Dedifferentiated amniotic fluid mesenchymal stem cell (primary cell): ENCODE data around the gene RFXAP.

Experiments
- DNase-seq: peaks from one replicate; pipeline ENCODE4 v3.0.0-alpha.2; 2016; ENCODE audit errors: extremely low spot score

RFXAP gene

DNA sequence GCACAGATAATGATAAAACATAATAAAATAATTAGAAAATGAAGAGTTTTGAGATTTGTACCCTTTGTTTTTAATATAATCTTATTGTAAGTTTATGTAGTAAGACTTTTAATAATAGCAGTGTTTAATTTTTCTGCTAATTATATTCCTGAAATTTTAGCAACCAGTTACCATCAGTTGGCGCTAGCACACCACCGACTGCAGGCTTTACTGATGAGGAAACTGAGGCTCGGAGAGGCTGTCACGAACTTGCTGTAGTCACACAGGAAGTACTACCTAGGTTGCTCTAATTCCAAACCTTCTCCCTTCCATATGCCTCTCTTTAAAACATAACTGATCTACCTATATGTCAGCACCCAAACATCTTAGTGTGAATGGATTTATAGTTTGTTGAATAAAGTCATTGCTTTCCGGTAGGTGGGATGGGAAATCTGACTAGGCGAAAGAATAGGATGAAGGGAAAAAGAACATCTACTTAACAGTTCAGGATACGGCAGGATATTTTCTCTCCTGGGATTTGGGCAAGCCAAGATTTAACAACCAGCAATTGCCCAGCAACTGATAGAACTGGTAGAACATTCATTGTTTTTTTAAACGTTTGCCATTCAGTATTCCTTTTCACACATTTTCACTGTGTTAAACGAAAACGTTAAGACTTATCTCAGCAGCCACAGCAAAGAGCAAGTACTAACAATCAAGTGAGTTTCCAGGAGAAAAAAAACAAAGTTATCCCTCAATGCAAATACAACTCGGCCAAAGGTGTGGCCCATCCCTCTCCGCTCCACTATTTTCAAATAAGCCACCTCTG, 822 bp upstream of the RFXAP start:
- no peak for DNase-seq

DNA sequence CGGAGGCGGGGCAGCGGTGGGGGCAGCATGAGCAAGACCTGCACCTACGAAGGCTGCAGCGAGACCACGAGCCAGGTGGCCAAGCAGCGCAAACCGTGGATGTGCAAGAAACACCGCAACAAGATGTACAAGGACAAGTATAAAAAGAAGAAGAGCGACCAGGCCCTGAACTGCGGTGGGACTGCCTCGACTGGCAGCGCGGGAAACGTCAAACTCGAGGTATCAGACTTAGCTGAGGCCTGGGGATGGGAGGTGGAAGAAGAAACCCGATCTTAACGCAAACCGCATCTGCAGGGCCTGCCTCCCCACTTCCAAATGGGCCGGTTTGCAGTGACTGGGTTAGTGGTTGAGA, 693 bp downstream of the RFXAP start:
- DNase-seq: no peak

DNA sequence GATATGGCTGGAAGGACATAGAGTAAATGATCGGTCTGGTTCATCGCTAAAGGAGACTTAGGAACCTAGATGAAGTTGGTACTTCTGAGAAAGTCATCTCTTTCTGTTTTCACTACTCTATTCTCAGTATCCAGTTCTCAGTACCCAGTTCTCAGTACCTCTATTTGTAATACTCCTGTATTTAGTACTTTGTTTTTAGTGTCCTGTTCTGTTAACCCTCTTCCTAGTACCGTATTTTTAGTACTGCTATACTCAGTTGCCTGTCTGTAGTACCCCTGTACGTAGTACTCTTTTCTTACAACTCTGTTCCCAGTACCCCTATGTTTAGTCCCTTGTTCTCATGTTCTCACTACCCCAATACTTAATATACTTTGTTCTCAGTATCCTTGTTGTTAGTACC, 1.2 kb downstream of the RFXAP start:
- no peak for DNase-seq

DNA sequence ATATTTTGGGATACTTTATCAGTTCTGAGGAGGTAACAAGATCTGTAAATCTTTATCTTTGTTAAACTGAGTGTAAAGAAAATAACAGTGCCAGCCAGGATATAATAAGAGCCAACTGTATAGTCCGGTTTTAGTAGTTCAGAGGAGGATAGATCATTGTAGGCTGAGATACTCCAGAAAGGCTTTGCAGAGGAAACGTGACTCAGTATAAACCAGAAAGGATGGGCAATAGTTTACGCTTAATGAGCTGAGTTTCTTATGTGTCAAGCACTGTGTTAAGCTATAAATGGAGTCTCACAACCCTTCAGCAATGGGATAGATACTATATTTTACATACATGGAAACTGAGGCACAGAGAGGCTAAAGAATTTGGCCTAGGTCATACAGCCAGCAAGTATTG, 3.8 kb downstream of the RFXAP start:
- DNase-seq: no peak

DNA sequence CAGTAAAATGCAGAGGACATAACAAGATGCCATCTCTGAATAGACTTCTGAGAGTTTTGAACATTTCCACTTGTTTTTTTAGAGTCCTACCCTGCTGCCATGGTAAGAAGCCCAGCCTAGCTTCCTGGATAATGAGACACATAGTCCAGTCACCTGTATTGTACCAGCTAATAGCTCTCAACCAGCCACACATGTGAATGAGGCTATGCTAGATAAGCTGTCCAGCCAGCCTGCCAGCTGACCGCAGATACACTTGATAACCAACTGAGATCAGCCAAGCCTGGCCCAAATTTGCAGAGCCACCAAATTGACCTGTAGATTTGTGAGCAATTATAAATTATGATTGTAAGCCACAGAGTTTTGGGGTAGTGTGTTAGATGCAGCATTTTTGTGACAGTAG, 10.7 kb downstream of the RFXAP start:
- no peak for DNase-seq

DNA sequence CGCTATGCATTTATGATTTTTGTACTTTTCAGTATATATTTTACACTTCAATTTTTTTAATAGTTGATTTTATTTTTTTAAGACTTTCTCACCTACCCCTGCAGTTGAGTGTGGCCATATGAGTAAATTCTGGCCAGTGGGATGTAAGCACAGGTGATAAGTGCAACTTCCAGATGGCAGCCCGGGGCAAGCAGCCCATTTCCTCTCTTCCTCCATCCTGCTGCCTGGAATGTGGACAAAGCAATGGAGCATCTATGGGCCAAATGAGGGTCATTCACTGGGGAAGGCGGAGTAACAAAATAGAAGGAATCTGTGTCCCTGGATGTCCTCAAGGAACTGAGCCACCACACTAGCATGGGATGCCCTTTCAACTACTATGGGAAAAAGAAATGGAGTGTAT, 12.3 kb downstream of the RFXAP start:
- no peak for DNase-seq

DNA sequence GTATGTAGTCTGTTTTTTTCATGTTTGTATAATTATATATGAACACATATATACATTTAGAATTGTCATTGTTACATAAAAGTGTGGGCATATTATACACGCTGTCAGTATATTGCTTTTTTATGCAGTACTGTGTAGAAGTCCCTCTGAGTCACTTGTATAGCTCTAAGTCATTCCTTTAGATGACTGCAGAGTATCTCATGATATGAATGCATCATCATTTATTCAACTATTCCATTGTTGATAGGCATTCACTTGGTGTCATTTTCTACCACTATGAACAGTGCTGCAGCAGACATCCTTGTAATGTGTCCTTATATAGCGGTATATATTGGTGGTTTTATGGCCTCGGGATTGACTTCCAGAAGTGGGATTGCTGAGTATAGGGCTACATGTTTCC, 15.3 kb downstream of the RFXAP start:
- no peak for DNase-seq

DNA sequence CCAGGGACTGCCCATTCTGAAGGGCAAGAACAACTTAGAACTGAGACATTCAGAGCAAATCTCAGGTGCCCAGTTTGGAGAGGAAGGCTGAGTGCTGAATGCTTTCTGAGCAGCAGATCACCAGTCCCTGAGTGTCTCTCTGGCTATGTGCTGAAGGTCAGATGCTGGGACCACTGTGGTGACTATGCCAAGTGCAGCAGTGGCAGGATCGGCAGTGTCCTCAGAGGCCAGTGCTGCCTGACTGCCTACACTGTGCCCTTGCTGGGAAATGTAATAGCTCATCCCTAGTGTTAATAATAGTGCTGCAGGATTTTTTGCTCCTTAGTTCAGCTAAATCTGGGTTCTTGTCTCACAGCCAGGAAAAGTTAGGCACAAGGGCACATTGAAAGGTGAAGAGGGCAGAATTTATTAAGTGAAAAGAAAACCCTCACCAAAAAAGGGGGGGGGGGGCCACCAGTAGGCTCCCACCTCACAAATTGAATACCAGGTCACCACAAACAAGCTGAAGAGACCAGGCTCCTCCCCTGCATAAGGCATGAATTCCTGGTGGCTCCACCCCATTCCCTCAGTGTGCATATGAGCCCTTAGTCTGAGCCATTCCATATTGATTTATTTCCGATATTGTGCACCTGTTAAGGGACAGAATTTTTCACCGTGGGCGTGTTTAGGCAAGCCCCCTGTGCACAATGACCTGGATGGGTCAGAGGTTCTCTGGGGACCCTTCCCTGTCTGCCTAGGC, 18.5 kb downstream of the RFXAP start:
- DNase-seq: no peak

DNA sequence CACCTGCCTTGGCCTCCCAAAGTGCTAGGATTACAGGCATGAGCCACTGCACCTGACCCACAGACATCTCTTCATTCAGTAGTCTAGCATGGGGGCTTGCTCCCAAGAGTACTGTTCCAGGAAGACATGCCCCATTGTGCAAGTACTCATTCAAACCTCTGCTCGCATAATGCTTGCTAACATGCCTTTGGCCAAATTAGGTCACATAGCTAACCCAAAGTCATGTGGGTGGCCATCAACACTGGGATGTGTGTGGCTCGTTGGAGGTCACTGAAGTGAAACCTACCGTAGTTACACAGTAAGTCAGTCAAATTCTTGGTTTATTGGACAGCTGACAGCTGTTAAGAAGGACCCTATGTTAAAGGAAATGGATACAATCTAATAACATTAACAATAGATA, 20.3 kb downstream of the RFXAP start:
- DNase-seq: no peak

DNA sequence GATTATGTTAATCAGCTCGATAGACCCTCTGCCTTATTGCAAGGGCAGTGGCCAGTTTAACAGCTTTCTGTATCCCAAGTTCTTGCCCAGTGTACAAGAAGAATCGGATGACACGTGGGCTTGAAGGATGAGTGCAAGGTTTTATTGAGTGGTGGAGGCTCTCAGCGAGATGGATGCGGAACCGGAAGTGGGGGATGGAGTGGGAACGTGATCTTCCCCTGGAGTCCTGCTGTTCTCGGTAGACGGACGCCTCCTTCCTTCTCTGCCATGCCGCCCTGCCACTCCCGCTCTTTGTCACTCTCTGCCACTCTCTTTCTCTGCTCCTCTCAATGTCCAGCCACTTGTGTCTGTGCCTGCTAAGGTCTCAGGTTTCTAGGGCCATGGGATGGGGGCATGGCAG, 21.0 kb downstream of the RFXAP start:
- DNase-seq: no peak

DNA sequence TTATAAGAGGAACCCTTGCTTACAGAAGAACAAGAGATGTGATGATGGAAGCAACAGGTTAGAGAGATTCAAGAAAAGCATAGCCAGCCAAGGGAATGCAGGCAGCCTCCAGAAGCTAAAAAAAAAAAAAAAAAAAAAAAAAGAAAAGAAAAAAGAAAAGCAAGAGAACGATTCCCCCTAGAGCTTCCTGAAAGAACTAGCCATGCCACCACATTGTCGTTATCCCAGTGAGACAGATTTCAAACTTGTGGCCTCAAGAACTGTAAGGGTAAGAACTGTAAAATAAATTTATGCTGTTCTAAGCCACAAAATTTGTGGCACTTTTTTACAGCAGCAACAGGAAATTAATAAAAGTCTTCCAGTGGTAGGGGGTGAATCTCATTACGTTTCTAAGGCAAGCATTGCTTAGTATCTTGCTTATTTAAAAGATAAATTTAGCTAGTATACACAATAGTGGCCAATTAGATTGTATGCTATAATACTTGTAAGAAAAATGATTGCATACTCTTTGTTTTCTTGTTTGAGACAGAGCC, 21.8 kb downstream of the RFXAP start:
- no peak for DNase-seq

DNA sequence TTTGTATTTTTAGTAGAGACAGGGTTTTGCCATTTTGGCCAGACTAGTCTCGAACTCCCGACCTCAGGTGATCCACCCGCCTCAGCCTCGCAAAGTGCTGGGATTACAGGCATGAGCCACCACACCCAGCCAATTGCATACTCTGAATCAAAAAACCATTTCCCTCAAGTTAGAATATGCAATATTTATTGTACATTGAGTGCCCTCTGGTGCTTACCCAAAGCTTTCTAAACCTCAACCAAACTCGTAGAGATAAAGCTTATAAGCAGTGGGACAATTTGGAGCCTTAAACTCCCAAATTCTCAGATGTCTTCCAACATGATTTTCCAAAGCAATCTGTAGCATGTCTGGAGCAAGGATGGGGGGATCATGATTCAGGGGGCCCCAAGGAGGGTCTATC, 22.4 kb downstream of the RFXAP start:
- no peak for DNase-seq

DNA sequence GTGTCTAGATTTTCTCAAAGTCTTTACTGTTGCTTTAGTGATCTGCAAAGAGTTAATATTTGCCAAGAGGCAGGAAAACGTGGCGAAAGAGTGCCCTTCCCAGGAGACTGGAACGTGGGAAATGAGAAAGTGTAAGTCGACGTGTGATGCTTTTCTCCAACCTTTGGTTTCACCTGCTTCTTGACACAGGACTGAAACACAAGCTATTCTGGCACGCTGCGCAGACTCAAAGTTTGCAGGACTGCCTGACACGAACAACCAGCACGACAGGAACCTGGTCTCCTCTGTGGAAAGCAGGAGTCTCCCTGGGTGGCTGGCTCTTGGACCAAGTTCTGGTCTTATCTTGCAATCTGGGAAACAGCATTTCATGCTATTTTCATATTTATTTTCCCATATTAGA, 28.6 kb downstream of the RFXAP start:
- DNase-seq: no peak

DNA sequence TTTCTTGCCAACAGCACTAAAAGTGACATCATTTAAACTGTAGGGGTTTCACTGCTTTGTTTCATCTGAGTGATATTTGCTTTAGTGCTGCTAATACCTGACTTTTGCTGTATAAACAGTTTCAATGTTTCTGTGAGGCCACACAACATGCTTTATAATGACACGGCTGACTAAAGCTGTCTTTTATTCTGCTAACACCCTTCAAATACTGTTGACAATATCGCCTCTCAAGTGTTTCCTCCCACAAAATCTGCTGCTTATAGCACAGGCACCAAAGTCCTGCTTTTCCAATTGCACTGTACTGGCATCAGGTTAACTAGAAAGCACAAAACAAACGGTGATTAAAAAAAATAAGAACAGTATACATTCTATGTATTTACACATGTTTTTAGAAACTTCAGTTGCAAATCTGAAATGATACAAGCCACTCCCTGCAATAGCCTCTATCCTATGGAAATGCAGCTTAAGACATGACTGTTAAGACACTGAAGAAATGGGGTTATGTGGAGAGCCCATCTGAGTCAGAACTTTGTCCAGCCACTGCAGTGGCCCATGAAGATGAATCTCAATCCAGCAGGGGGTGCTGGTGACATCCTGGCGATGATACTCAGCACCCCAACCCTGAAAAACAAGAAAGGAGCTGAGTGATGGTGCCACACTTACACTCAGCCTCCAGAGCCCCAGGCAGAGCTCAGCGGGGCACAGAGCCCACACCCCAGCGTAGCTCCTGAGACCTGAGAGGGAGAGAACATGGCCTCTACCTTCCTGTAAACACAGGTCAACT, 29.4 kb downstream of the RFXAP start:
- no peak for DNase-seq

DNA sequence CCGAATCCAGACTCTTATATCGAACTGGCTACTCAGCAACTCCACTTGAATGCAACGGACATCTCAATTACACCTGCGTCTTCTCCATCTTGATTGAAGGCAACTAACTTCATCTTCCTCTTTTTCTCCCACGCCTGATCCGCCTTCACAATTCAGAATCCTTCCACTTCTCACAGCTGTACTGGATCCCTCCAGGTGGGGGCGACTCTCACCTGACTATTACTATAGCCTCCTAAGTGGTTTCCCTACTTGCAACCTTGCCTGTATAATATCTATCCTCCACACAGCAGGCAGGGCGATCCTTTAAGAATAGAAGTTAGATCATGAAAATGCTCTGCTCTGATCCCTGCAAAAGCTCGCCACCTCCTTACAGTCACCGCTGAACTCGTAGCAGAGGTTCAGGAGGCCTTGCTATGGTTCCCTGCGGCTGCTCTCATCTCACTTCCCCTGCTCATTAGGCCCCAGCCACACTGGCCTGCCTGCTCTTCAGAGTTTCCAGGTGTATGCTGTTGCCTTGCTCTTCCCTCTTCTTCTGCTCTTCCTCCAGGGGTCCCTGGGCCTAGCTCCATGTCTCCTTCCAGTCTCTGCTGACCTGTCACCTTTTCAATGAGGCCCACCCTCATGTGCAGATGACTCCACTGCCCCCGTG, 31.9 kb downstream of the RFXAP start:
- DNase-seq: no peak

DNA sequence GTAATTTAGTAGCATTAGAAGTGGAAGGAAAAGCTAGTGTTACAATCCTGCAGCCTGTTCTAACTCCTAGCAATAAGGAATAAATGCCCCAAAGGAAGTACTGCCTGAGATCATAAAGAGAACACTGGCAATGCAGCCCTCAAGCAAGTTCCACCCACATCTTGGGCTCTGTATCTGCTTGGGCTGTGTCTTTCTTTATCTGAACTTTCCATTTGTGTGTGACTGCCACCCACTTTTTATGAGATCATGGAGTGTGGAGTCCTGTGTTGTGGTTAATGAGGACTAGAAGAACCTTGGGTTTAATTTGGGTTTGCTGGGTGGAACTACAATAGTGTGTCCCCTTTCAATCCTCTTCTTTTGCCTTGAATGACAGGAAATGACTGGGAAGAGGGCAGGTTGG, 38.2 kb downstream of the RFXAP start:
- DNase-seq: no peak

DNA sequence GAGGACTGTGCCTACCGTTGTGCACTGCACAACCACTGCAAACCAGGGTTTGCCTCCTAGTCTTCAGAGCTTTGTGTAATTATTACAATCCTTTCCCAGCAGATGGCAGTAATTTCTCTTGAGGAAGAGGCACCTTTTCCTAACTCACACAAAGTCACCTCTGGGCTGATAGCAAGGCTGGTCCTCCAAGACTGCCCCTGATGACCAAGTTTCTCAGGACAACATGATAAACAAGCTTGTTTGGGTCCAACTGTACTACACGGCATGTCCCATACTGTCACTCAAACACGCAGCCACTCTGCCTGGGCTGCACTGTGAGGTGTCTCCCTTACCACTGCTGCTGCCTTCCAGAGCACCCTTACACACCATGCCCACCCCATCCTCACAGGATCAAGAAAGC, 39.3 kb downstream of the RFXAP start:
- peak; percentile 60 for DNase-seq

DNA sequence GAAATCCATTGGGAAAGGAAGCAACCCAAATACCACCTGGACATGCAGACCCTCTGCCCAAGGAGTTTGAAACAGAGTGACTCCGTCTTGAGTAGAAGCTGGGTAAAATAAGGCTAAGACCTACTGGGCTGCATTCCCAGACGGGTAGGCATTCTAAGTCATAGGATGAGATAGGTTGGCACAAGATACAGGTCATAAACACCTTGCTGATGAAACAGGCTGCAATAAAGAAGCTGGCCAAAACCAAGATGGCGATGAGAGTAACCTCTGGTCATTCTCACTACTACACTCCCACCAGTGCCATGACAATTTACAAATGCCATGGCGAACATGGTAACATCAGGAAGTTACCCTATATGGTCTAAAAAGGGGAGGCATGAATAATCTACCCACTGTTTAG, 40.2 kb downstream of the RFXAP start:
- DNase-seq: no peak

DNA sequence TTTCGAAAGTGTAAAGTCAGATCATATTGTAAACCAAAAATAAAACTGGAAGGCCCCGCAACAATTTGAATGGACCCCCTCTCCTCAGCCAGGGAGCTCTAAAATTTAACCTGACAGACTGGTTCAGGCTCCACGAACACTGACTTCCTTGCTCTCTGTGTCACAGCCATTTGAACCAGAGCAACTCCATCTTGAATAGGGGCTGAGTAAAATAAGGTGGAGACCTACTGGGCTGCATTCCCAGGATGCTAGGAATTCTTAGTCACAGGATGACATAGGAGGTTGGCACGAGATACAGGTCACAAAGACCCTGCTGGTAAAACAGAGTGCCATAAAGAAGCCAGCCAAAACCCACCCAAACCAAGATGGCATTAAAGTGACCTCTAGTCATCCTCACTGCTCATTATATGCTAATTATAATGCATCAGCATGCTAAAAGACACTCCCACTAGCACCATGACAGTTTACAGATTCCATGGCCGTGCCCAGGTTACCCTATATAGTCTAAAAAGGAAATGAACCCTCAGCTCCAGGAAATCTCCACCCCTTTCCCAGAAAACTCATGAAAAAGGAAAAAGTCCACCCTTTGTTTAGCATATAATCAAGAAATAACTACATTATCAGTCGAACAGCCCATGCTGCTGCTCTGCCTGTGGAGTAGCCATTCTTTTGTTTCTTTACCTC, 43.1 kb downstream of the RFXAP start:
- no peak for DNase-seq

DNA sequence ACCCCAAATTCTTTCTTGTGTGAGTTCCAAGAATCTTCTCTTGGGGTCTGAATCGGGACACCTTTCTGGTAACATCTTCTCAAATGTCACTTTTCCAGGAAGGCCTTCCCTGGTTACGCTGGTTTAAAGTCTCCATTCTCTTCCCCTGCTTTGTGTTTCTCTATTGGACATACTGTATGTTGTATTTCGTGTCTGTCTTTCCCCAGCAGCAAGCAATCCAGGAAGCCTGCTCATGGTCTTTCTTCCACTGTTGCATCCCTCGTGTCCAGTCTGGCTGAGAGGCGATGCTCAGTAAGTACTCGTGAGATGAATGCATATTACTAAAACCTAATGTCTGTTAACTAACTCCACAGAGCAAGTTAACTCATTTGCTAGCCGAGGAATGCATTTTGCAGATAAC, 43.7 kb downstream of the RFXAP start:
- DNase-seq: no peak

DNA sequence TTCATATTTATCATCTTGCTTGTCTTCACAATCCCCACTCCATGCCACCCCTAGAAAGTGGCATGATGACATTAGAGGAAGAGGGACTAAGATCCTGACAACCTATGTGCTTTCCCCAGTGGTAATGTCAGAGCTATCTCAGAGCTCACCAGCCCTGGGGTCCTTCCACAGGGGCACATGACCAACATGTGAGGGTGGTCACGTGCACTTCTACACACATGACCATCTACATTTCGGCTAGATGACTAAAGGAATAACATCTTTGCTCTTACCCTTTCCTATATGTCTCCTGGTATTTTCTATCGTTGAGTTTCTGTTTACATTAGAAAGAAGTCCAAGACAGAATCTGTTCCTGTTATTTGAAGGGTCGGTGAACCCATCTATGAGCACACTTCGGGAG, 46.2 kb downstream of the RFXAP start:
- DNase-seq: no peak

DNA sequence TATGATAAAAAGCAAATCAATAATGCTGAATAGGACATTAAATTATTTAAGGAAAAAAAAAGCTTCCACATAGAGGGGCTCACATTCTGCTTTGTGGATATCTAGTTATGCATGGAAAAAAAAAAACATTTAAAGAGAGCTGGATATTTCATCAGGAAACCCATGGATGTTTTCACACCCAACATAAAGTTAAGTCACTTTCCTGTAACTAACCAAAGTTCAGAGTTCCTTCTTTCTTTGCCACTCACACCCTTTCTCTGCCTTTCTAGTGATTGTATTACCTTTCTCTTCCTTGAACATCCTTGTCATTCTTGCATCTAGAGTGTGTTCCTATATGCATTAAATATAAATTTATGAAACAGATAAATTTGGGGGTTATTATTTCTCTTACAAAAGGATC, 47.2 kb downstream of the RFXAP start:
- DNase-seq: no peak
